ENCODE results near the gene GUK1.
A peak's percentile ranks its signal among the peaks of the same experiment; 100 is the strongest.

- TF ChIP-seq NR2C2 (CRISPR knock-in tag; IDR thresholded peaks at IDR 0.05) = no peak
- TF ChIP-seq ZNF232 (CRISPR knock-in tag; IDR thresholded peaks at IDR 0.05) = no peak
- TF ChIP-seq ATF1 (CRISPR knock-in tag; IDR thresholded peaks at IDR 0.05) = no peak
- no peak for TF ChIP-seq CTCF (IDR thresholded peaks at IDR 0.05)
- TF ChIP-seq TEAD1 (CRISPR knock-in tag; IDR thresholded peaks at IDR 0.05) = no peak
- peak; percentile 97 for TF ChIP-seq SP1 (CRISPR knock-in tag; conservative IDR thresholded peaks at IDR 0.05)
- TF ChIP-seq GABPB1 (CRISPR knock-in tag; IDR thresholded peaks at IDR 0.05) = no peak
- TF ChIP-seq NFE2L1 (CRISPR knock-in tag; IDR thresholded peaks at IDR 0.05) = no peak
Observed at GRCh38 chr1:228174482-228175315, 34.6 kb downstream of the GUK1 start.
